ENCODE results near the gene OR10J1. TPM values are rescaled to one million over a fixed set of nuclear protein-coding genes. Genes with fewer than 3 reads are reported as not detected.

OR10J1 gene, protein sequence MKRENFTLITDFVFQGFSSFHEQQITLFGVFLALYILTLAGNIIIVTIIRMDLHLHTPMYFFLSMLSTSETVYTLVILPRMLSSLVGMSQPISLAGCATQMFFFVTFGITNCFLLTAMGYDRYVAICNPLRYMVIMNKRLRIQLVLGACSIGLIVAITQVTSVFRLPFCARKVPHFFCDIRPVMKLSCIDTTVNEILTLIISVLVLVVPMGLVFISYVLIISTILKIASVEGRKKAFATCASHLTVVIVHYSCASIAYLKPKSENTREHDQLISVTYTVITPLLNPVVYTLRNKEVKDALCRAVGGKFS
- not detected for total RNA-seq

DNA sequence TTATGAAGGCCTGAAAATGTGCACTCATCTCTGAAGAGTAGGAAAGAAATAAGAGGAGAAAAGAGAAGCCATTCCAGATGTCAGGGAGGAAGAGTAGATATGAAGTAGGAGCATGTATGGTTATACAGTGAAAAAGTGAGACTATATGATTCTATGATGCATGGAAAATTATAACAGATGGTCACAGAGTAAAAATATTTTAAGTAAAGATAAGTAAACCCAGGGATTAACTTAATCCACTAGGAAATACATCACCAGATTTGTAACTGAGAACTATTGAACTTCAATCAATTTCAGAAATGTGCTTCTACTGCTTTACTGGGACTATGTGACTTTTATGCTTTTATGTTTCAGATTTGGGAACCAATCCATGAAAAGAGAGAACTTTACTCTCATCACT lies at the start of gene OR10J1:
TSS of gene OR10J1 (plus strand) at position 301 of the 400 bp plus-strand sequence. CDS start at position 371, 70 bp downstream.
- H3K36me3 Mint-ChIP-seq (ENCODE audit: low read depth): no peaks in the 10 kb centered on the region
- H3K27me3 Mint-ChIP-seq: peaks cover 2% of the 10 kb centered on the region
- H3K9me3 Mint-ChIP-seq: no peaks in the 10 kb centered on the region
- no peak within 1 kb of the TSS for H3K4me3 Mint-ChIP-seq
- no peak for DNase-seq
- H3K27ac Mint-ChIP-seq: no peak within 1 kb of the TSS
- H3K4me1 Mint-ChIP-seq: no peaks in the 10 kb centered on the region
- ChIA-PET POLR2A (no interaction called here), CTCF (no interaction called here)

DNA sequence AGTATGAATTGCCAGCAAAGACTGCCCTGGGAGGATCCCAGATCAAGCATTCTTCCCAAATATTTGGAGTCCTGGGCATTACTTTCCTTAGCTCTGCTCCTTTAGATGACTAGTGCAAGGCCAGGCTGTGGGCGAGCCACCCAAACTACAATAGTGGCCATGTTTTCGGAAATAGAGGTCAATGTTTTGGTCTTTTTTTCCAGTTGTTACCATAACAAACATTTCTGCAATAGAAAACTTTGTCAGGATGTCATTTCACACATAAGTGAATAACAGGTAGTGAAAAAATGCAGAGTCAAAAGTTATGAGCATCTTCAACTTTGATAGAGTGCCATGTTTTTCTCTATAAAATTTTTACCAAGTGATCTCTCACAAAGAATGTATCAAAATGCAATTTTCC lies 32.7 kb upstream of the OR10J1 start:
- no peak for DNase-seq
- H3K27ac Mint-ChIP-seq: no peak overlapping the region
- H3K4me3 Mint-ChIP-seq: no peak overlapping the region
- ChIA-PET CTCF (no interaction called here), POLR2A (no interaction called here)
- no peaks in the 10 kb centered on the region for H3K36me3 Mint-ChIP-seq (ENCODE audit: low read depth)
- no peaks in the 10 kb centered on the region for H3K9me3 Mint-ChIP-seq
- H3K27me3 Mint-ChIP-seq: peaks cover 2% of the 10 kb centered on the region
- no peaks in the 10 kb centered on the region for H3K4me1 Mint-ChIP-seq

DNA sequence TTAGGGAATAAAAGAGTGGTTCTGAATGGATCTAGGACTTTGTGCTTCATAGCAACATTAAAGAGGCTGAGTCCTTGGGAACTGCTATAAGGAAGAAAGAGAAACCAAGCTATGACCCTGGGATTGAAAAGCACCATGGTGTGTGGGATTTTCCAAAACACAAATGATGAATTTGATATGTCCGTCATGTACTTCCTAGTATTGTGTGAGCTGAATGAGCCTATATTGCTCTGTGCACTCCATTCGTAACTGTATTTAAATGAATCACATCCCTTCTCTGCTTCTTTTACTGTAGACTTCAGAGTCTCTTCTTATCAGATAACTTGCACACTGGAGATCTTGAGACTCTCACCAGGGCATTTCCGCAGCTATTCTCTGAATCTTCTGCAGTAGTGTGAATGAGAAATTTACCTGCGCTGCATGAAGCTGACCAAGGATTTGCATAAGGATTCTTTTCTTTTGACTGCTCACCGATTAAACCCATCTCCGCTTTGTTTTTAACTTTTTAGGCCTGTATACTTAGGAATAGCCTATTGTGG lies 30.6 kb upstream of the OR10J1 start:
- H3K27me3 Mint-ChIP-seq: no peaks in the 10 kb centered on the region
- no peaks in the 10 kb centered on the region for H3K9me3 Mint-ChIP-seq
- no peak for DNase-seq
- no peaks in the 10 kb centered on the region for H3K4me1 Mint-ChIP-seq
- no peak overlapping the region for H3K27ac Mint-ChIP-seq
- POLR2A ChIA-PET: no interaction called here
- no peaks in the 10 kb centered on the region for H3K36me3 Mint-ChIP-seq (ENCODE audit: low read depth)
- no peak overlapping the region for H3K4me3 Mint-ChIP-seq
- CTCF ChIA-PET: no interaction called here

DNA sequence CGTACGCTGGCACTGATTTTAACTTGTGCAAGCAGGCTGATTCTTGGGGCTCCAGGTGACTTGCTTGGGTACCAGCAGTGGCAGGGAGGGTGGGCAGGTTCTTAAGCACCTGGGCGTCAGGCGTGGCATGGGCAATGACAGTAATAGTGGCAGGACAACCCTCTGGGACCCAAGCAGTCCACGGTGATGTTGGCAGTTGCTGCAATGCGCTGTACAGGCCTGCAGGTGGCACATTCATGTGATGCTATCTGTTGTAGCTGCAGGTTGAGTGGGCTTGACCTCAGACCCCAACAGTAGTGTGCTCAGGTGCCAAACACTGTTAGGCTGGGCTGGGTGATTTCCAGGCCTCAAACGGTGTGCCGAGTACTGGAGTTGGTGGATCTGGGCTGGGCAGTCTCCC lies 17.7 kb upstream of the OR10J1 start:
- Mint-ChIP-seq H3K27ac (no peak overlapping the region), H3K27me3 (peaks cover 2% of the 10 kb centered on the region), H3K4me1 (no peaks in the 10 kb centered on the region), H3K4me3 (no peak overlapping the region), H3K36me3 (ENCODE audit: low read depth) (no peaks in the 10 kb centered on the region), H3K9me3 (peaks cover 17% of the 10 kb centered on the region)
- no peak for DNase-seq
- POLR2A ChIA-PET: no interaction called here
- CTCF ChIA-PET: no interaction called here

DNA sequence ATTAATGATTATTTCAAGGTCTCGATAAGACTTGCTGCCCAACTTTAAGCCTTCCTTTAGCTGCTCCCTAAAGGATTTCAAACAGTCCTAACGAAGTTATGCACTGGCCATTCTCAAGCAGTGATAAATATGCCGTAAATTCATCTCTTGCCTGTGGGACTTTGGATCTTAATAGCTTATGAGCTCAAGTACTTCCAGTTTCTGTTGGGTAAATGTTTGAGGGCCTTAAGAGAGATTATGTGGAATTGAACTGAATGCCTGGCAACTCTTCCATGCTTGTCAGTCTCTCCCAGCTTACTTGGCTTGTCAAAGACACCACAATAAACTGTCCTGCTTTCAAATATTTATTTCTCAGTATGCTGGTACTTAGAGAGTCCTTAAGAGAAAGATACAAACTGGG lies 11.0 kb upstream of the OR10J1 start:
- no peak for DNase-seq
- H3K36me3 Mint-ChIP-seq (ENCODE audit: low read depth): no peaks in the 10 kb centered on the region
- H3K9me3 Mint-ChIP-seq: no peaks in the 10 kb centered on the region
- ChIA-PET POLR2A (no interaction called here), CTCF (no interaction called here)
- no peak overlapping the region for H3K4me3 Mint-ChIP-seq
- H3K27me3 Mint-ChIP-seq: no peaks in the 10 kb centered on the region
- no peaks in the 10 kb centered on the region for H3K4me1 Mint-ChIP-seq
- no peak overlapping the region for H3K27ac Mint-ChIP-seq

GRCh38 chr1:159429074-159429861 lies 10.3 kb upstream of the OR10J1 start:
- POLR2A ChIA-PET: no interaction called here
- DNase-seq: no peak
- no peak overlapping the region for H3K4me3 Mint-ChIP-seq
- H3K4me1 Mint-ChIP-seq: no peaks in the 10 kb centered on the region
- no peak overlapping the region for H3K27ac Mint-ChIP-seq
- H3K27me3 Mint-ChIP-seq: no peaks in the 10 kb centered on the region
- no peaks in the 10 kb centered on the region for H3K36me3 Mint-ChIP-seq (ENCODE audit: low read depth)
- CTCF ChIA-PET: no interaction called here
- H3K9me3 Mint-ChIP-seq: no peaks in the 10 kb centered on the region

- H3K9me3 Mint-ChIP-seq: no peaks in the 10 kb centered on the region
- H3K4me3 Mint-ChIP-seq: no peak overlapping the region
- H3K27me3 Mint-ChIP-seq: no peaks in the 10 kb centered on the region
- H3K36me3 Mint-ChIP-seq (ENCODE audit: low read depth): no peaks in the 10 kb centered on the region
- no peak for DNase-seq
- no peak overlapping the region for H3K27ac Mint-ChIP-seq
- CTCF ChIA-PET: no interaction called here
- POLR2A ChIA-PET: no interaction called here
- H3K4me1 Mint-ChIP-seq: no peaks in the 10 kb centered on the region
Measured at GRCh38 chr1:159430985-159431384, 8.5 kb upstream of the OR10J1 start.

- ChIA-PET POLR2A (no interaction called here), CTCF (interaction anchor here (0.9 kb wide), 1 partner anchor 9 kb away, joined by 3 read pairs; no protein-coding TSS in a partner anchor)
- no peak for DNase-seq
- H3K4me3 Mint-ChIP-seq: no peak within 1 kb of the TSS
- H3K27ac Mint-ChIP-seq: no peak within 1 kb of the TSS
- no peaks in the 10 kb centered on the region for H3K4me1 Mint-ChIP-seq
- no peaks in the 10 kb centered on the region for H3K9me3 Mint-ChIP-seq
- no peaks in the 10 kb centered on the region for H3K27me3 Mint-ChIP-seq
- H3K36me3 Mint-ChIP-seq (ENCODE audit: low read depth): no peaks in the 10 kb centered on the region
Measured at GRCh38 chr1:159431904-159432303, 7.6 kb upstream of the OR10J1 start, which contains the start of gene OR10J4. TSS of gene OR10J4 (plus strand) at chr1:159432204.

DNA sequence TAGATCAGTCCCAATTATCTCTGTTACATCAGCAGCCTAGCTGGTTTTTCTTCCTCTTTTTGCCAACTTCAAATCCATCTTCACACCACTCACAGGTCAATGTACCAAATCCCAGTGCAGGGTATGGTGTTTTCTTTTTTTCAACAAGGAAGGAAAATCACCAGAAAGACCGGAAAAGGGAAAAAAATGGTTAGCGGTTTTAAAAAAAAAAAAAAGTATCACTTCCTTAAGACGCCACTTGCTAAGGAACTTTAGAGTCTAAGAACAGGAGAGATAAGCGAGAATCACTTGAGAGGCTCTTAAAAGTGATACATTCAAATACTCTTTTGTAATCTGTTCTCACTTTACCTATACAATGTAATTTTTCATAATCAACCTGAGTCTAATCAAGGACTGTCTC lies 3.1 kb upstream of the OR10J1 start:
- ChIA-PET CTCF (no interaction called here), POLR2A (no interaction called here)
- H3K4me3 Mint-ChIP-seq: no peak overlapping the region
- no peaks in the 10 kb centered on the region for H3K9me3 Mint-ChIP-seq
- H3K27me3 Mint-ChIP-seq: peaks cover 2% of the 10 kb centered on the region
- H3K36me3 Mint-ChIP-seq (ENCODE audit: low read depth): no peaks in the 10 kb centered on the region
- H3K4me1 Mint-ChIP-seq: no peaks in the 10 kb centered on the region
- H3K27ac Mint-ChIP-seq: no peak overlapping the region
- no peak for DNase-seq

DNA sequence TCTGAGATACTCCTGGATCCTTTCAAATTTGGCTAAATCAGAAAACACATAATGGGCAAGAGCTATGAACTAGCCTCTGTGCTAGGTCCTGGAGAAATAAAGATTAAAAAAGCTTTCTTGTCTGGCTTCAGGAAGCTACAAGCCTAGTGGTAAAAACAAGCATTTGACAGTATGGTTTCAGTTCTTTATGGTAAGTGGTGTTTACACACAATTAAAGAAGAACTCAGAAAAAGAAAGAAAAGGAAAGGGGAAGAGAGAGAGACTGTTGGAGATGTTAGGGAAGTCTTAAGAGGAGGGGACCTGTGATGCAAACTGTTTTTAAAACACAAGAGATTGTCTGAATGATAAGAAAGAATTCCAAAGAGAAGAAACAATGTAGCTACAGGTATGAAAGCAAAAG lies 1.8 kb downstream of the OR10J1 start:
- H3K27me3 Mint-ChIP-seq: peaks cover 2% of the 10 kb centered on the region
- H3K9me3 Mint-ChIP-seq: no peaks in the 10 kb centered on the region
- CTCF ChIA-PET: no interaction called here
- DNase-seq: no peak
- no peaks in the 10 kb centered on the region for H3K36me3 Mint-ChIP-seq (ENCODE audit: low read depth)
- H3K4me1 Mint-ChIP-seq: no peaks in the 10 kb centered on the region
- no peak overlapping the region for H3K27ac Mint-ChIP-seq
- POLR2A ChIA-PET: no interaction called here
- H3K4me3 Mint-ChIP-seq: no peak overlapping the region

DNA sequence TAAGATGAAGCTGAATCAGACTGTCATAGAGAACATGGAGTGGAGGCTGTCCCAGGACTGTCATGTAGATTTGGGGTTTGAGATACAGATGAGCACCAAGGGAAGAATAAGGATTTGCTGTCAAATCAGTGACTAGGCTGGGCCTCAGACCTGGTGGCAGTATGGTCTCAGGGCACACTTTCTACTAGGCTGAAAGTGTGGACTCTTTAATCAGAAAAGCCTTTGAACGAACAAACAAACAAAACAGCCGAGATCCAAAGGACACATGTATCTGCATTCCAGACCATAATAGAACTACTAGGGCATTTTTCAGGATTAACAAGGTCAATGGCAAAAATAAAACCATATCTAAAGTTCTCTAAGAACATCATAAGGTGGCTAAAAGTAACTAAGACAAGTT lies 2.9 kb downstream of the OR10J1 start:
- no peak overlapping the region for H3K4me3 Mint-ChIP-seq
- H3K27ac Mint-ChIP-seq: no peak overlapping the region
- POLR2A ChIA-PET: no interaction called here
- H3K27me3 Mint-ChIP-seq: peaks cover 2% of the 10 kb centered on the region
- no peak for DNase-seq
- CTCF ChIA-PET: interaction anchor here (0.6 kb wide), 1 partner anchor 1699 kb away, joined by 3 read pairs; no protein-coding TSS in a partner anchor
- no peaks in the 10 kb centered on the region for H3K9me3 Mint-ChIP-seq
- no peaks in the 10 kb centered on the region for H3K36me3 Mint-ChIP-seq (ENCODE audit: low read depth)
- H3K4me1 Mint-ChIP-seq: no peaks in the 10 kb centered on the region

GRCh38 chr1:159443066-159443750 lies 3.7 kb downstream of the OR10J1 start:
- DNase-seq: no peak
- H3K27ac Mint-ChIP-seq: no peak overlapping the region
- ChIA-PET POLR2A (no interaction called here), CTCF (interaction anchor here (0.6 kb wide), 1 partner anchor 1700 kb away, joined by 3 read pairs; no protein-coding TSS in a partner anchor)
- no peak overlapping the region for H3K4me3 Mint-ChIP-seq
- H3K9me3 Mint-ChIP-seq: no peaks in the 10 kb centered on the region
- H3K36me3 Mint-ChIP-seq (ENCODE audit: low read depth): no peaks in the 10 kb centered on the region
- no peaks in the 10 kb centered on the region for H3K4me1 Mint-ChIP-seq
- H3K27me3 Mint-ChIP-seq: no peaks in the 10 kb centered on the region

GRCh38 chr1:159444511-159444910 lies 5.0 kb downstream of the OR10J1 start:
- DNase-seq: no peak
- Mint-ChIP-seq H3K9me3 (no peaks in the 10 kb centered on the region), H3K36me3 (ENCODE audit: low read depth) (no peaks in the 10 kb centered on the region), H3K4me1 (no peaks in the 10 kb centered on the region), H3K4me3 (no peak overlapping the region), H3K27ac (no peak overlapping the region), H3K27me3 (no peaks in the 10 kb centered on the region)
- ChIA-PET POLR2A (no interaction called here), CTCF (no interaction called here)
